ENCODE data around the gene ZNF620.
"Not testable (repeated sequence)": the region's sequence is repeated elsewhere in the genome, so short reads cannot be mapped to it uniquely, and the experiment has no call there.

Gene ZNF620

GRCh38 chr3:40504636-40505430 lies 1.0 kb upstream of the ZNF620 start:
- peak; percentile 84 for DNase-seq

GRCh38 chr3:40511031-40511718 lies 5.3 kb downstream of the ZNF620 start:
- DNase-seq: peak; percentile 36

GRCh38 chr3:40516201-40516600 lies 10.4 kb downstream of the ZNF620 start:
- DNase-seq: no peak

- no peak for DNase-seq
Observed at GRCh38 chr3:40518067-40518466, 12.2 kb downstream of the ZNF620 start.

DNA sequence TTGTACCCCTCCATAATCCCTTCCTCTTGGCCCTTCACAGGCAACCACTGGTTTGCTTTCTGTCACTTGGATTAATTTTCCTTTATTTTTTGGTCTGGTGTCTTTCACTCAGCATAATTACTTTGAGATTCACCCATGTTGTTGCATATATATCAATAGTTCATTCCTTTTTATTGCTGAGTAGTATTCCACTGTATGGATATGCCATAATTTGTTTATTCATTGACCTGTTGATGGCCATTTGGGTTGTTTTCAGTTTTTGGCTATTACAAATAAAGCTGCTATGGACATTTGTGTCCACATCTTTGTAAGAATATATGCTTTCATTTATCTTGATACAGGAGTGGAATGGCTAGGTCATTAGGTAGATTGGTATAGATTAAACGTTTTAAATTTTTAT lies 13.0 kb downstream of the ZNF620 start:
- no peak for DNase-seq

- no peak for DNase-seq
Observed at GRCh38 chr3:40521254-40521653, 15.4 kb downstream of the ZNF620 start.

GRCh38 chr3:40523781-40524180 lies 17.9 kb downstream of the ZNF620 start:
- no peak for DNase-seq

DNA sequence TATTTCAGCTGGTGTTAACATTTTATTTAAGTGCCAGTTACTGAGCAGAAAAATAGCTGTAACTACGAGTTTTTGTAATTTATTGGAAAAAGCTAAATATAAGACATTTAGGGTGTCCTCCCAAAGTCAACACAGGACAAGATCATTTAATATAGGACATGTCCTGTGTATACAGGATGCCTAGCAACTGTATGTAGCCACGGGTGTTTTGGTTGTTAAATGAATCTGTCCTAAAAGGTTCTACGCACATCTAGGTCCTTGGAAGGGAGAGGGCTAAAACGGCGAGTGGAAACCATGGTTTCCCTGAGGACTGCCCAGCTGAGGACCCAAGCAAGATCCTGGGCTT lies 18.4 kb downstream of the ZNF620 start:
- DNase-seq: no peak

- peak; percentile 89 for DNase-seq
Observed at GRCh38 chr3:40524568-40525285, 18.9 kb downstream of the ZNF620 start, which contains the start of gene ZNF621. Gene ZNF621 (plus strand): TSS chr3:40524960. CDS start chr3:40525841, 881 bp downstream.

DNA sequence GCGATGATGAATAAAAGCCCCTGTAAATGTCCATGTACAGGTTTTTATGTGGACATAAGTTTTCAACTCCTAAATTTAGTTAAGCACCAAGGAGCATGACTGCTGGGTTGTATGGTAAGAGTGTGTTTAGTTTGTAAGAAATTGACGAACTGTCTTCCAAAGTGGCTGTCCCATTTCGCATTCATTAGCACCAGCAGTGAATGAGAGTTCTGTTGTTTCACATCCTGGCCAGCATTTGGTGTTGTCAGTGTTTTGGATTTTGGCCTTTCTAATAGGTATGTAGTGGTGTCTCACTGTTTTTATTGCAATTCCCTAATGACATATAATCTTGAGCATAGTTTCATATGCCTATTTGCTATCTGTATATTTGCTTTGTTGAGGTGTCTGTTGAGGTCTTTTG lies 22.6 kb downstream of the ZNF620 start:
- no peak for DNase-seq

DNA sequence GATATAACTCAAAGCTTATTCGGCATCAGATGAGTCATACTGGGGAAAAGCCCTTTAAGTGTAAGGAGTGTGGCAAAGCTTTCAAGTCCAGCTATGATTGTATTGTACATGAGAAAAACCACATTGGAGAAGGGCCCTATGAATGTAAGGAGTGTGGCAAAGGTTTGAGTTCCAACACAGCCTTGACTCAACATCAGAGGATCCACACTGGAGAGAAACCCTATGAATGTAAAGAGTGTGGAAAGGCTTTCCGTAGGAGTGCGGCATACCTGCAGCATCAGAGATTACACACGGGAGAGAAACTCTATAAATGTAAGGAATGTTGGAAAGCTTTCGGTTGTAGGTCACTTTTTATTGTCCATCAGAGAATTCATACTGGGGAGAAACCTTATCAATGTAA lies 26.4 kb downstream of the ZNF620 start:
- DNase-seq: no peak

DNA sequence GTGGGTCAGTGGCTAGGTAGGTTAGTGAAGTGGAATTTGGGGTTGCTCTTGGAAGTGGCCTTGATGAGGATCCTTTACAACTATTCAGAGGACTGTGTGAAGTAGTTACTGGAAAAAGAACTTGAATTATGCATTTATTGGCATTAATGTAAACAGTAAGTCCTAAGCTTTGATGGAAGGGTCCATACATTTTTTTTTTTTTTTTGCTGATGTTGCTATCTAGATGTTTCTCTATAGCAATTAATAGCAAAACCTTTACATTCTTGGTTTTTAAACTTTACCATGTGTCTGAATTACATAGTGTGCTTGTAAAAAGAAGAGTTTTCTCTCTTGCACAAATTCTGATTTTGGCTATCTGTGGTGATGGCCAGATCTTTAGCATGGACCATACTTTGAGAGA lies 28.4 kb downstream of the ZNF620 start:
- no peak for DNase-seq

GRCh38 chr3:40546816-40547215 lies 41.0 kb downstream of the ZNF620 start:
- DNase-seq: no peak

DNA sequence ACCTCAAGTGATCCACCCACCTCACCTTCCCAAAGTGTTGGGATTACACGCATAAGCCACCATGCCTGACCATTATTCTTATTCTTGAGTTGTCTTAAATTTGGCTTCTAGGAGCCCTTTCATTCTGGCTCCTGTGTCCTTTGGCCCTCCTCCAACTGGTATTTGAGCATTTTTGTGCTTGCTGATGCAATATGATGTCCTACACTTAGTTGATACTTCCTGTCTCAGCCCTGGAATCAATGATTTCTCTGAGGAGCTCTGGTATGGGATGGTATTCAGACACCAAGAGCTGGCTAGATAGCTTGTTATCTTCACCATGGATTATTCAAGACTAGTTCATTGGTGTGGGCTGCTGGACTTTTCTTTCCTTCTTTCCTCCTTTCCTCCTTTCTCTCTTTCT lies 44.3 kb downstream of the ZNF620 start:
- DNase-seq: no peak

DNA sequence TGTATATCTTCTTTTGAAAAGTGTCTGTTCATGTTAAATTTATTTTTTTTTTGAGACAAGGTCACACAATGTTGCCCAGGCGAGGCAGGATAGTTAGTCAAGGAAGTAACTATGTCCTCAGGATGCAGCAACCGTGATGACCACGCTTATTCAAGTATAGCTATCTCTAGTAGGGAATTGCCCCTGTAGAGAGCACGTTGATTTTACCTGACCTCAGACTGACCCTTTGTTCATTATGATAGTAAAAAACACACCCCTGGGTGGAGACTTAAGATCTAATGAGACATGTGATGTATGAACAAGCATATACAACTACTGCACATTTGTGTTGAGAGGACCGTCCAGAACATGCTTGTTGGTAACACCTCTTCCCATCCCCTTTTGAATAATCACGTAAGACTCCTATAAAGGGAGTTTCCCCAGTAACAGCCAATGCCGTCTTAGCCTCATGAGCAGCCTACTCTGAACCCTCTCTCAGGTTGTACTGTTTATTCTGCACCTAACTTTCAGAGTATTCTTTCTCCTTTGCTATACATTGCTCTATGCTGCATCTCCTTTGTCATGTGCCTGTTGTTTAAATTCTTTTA lies 51.8 kb downstream of the ZNF620 start:
- DNase-seq: no peak

- not testable (repeated sequence) for DNase-seq
Observed at GRCh38 chr3:40562482-40562881, 56.6 kb downstream of the ZNF620 start.

DNA sequence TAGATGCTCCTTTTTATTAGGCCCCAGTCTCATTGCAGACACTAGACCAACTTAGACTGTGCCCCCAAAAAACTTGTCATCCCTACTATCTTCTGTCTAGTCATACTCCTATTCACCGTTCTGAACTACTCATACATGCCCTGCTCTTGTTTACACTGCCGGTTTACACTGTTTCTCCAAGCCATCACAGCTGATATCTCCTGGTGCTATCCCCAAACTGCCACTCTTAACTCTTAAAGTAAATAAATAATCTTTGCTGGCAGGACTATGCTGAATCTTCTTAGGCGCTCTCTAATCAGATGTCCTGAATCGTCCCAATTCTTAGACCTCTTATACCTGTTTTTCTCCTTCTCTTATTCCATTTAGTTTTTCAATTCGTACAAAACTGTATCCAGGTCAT lies 59.8 kb downstream of the ZNF620 start:
- not testable (repeated sequence) for DNase-seq

DNA sequence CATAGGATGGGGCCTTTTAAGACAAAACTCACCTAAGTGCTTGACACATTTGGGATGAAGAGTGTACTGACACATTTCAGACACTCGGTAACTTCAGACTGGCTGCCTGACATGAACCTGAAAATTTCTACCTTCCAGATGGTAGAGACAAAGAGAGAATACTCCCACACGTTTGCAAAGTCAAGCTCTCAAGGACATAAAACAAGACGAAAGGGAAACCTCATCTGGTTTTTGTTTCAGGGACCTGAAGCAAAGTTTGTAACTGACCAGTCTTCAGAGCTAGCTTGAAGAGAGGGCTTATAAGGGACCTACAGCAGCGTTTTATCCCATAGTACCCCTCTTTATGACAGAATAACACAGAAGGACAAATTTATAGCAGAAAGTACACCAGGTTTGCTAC lies 60.9 kb downstream of the ZNF620 start:
- no peak for DNase-seq

All from inflammatory macrophage treated with lipopolysaccharide for 4 hours (primary cell).